Renal pelvis (tissue), 4 donors: ENCODE results near the gene IFIH1. TPM values are rescaled to one million over a fixed set of nuclear protein-coding genes. Genes with fewer than 3 reads are reported as not detected.
A peak's percentile ranks its signal among the peaks of the same experiment; 100 is the strongest.

Experiments used
- DNase-seq: peaks from one replicate; pipeline ENCODE4 v3.0.0-alpha.2; 2013
- polyA plus RNA-seq, 3 donors: library from polyadenylated mRNA; unstranded; fragments of 120-200 nt; gene quantifications; one replicate each; pipeline ENCODE4 v1.2.1, GENCODE V29; 2013; ENCODE audit not compliant: insufficient read length in 3 of 3

IFIH1 gene
- polyA plus RNA-seq, 3 donors: 5.4 to 7.6 (median 5.6) TPM

GRCh38 chr2:162258686-162259085 lies 59.8 kb downstream of the IFIH1 start:
- DNase-seq: no peak

GRCh38 chr2:162258169-162258568 lies 60.3 kb downstream of the IFIH1 start:
- no peak for DNase-seq

- DNase-seq: no peak
Measured at GRCh38 chr2:162257425-162257824, 61.1 kb downstream of the IFIH1 start.

GRCh38 chr2:162256591-162256991 lies 61.9 kb downstream of the IFIH1 start:
- no peak for DNase-seq

GRCh38 chr2:162254236-162254871 lies 64.1 kb downstream of the IFIH1 start:
- DNase-seq: no peak

GRCh38 chr2:162253435-162253834 lies 65.0 kb downstream of the IFIH1 start:
- DNase-seq: no peak

GRCh38 chr2:162252153-162252552 lies 66.3 kb downstream of the IFIH1 start:
- DNase-seq: no peak

- no peak for DNase-seq
Measured at GRCh38 chr2:162245781-162246180, 72.7 kb downstream of the IFIH1 start.

GRCh38 chr2:162245061-162245460 lies 73.4 kb downstream of the IFIH1 start:
- DNase-seq: no peak

- no peak for DNase-seq
Measured at GRCh38 chr2:162244541-162245031, 73.9 kb downstream of the IFIH1 start.

- no peak for DNase-seq
Measured at GRCh38 chr2:162243715-162244114, 74.8 kb downstream of the IFIH1 start.

- peak; percentile 22 for DNase-seq
Measured at GRCh38 chr2:162243294-162243693, 75.2 kb downstream of the IFIH1 start, which contains the start of gene FAP. FAP (minus strand) TSS chr2:162243445; CDS start chr2:162243327, 118 bp downstream.

- DNase-seq: no peak
Measured at GRCh38 chr2:162242586-162243280, 75.8 kb downstream of the IFIH1 start.

GRCh38 chr2:162241571-162241970 lies 76.9 kb downstream of the IFIH1 start:
- DNase-seq: no peak

GRCh38 chr2:162234620-162235462 lies 83.6 kb downstream of the IFIH1 start:
- no peak for DNase-seq

GRCh38 chr2:162233197-162233596 lies 85.3 kb downstream of the IFIH1 start:
- DNase-seq: no peak

GRCh38 chr2:162232671-162233070 lies 85.8 kb downstream of the IFIH1 start:
- DNase-seq: no peak

- no peak for DNase-seq
Measured at GRCh38 chr2:162232027-162232426, 86.5 kb downstream of the IFIH1 start.

GRCh38 chr2:162230761-162231160 lies 87.7 kb downstream of the IFIH1 start:
- DNase-seq: no peak

GRCh38 chr2:162226836-162227235 lies 91.6 kb downstream of the IFIH1 start:
- DNase-seq: no peak

GRCh38 chr2:162221064-162221463 lies 97.4 kb downstream of the IFIH1 start:
- no peak for DNase-seq

- no peak for DNase-seq
Measured at GRCh38 chr2:162220368-162220767, 98.1 kb downstream of the IFIH1 start.

- no peak for DNase-seq
Measured at GRCh38 chr2:162219426-162219825, 99.1 kb downstream of the IFIH1 start.
